Smooth muscle cell (in vitro differentiated cells): ENCODE results near the gene ALG8. TPM values are rescaled to one million over a fixed set of nuclear protein-coding genes. Genes with fewer than 3 reads are reported as not detected.
"Not testable (repeated sequence)": the region's sequence is repeated elsewhere in the genome, so short reads cannot be mapped to it uniquely, and the experiment has no call there.

Experiments
- DNase-seq: peaks from one replicate; lab custom pipeline; 2025; ENCODE audit not compliant: unreplicated experiment; lab: John Stamatoyannopoulos, UW
- H2AFZ ChIP-seq: fragments of 200-600 bp; sonication (generic); 2 replicates; pipeline ENCODE4 v1.6.0; 2016; ENCODE audit warnings: antibody characterized with exemption, low read depth, mild to moderate bottlenecking
- H3F3A ChIP-seq: fragments of 200-600 bp; sonication (generic); 2 replicates; pipeline ENCODE4 v1.6.0; 2017; ENCODE audit warnings: antibody characterized with exemption, low read depth
- H3K27ac ChIP-seq: fragments of 200-600 bp; sonication (generic); 2 replicates; pipeline ENCODE4 v1.5.1; 2016; ENCODE audit warnings: low read depth, mild to moderate bottlenecking
- H3K27me3 ChIP-seq: fragments of 200-600 bp; sonication (generic); 2 replicates; pipeline ENCODE4 v1.6.1; 2016; ENCODE audit warnings: low read depth, mild to moderate bottlenecking
- H3K36me3 ChIP-seq: fragments of 200-600 bp; sonication (generic); 2 replicates; pipeline ENCODE4 v1.5.1; 2016; ENCODE audit warnings: low read depth
- H3K4me1 ChIP-seq: fragments of 200-600 bp; sonication (generic); 2 replicates; pipeline ENCODE4 v1.5.1; 2016; ENCODE audit warnings: low read depth
- H3K4me2 ChIP-seq: fragments of 200-600 bp; sonication (generic); 2 replicates; pipeline ENCODE4 v1.6.0; 2016; ENCODE audit warnings: mild to moderate bottlenecking
- H3K4me3 ChIP-seq: fragments of 200-600 bp; sonication (generic); 2 replicates; pipeline ENCODE4 v1.5.1; 2016; ENCODE audit warnings: mild to moderate bottlenecking
- H3K79me2 ChIP-seq: fragments of 200-600 bp; sonication (generic); 2 replicates; pipeline ENCODE4 v1.6.0; 2016; ENCODE audit warnings: low read depth, mild to moderate bottlenecking
- H3K9ac ChIP-seq: fragments of 200-600 bp; sonication (generic); 2 replicates; pipeline ENCODE4 v1.6.0; 2016; ENCODE audit warnings: low read depth
- H3K9me3 ChIP-seq: fragments of 200-600 bp; sonication (generic); replicated peaks from 2 replicates; pipeline ENCODE4 v1.5.1; 2016; ENCODE audit warnings: low read depth
- H4K20me1 ChIP-seq: fragments of 200-600 bp; sonication (generic); 2 replicates; pipeline ENCODE4 v1.6.0; 2016; ENCODE audit warnings: low read depth
- WGBS: methylation state at CpG from one replicate; pipeline ENCODE4 v1.1.7; 2016; ENCODE audit warnings: low lambda C conversion rate; 5-methylcytosine and 5-hydroxymethylcytosine counted together
- polyA plus RNA-seq: library from polyadenylated mRNA; unstranded; fragments of >200 nt; fragmentation: Nextera tagmentation; extraction: Ambion mirVana; gene quantifications from 2 replicates; pipeline ENCODE4 v1.2.1, GENCODE V29; 2016
- total RNA-seq: library from RNA; depleted of rRNA; stranded (reverse); fragments of >200 nt; gene quantifications from 2 replicates; pipeline ENCODE4 v1.2.3, GENCODE V29; 2014
- TF ChIP-seq, protein P1 (sequence below): fragments of 200-600 bp; sonication (generic); IDR thresholded peaks from 2 replicates; pipeline ENCODE4 v1.5.1; 2017; ENCODE audit warnings: borderline replicate concordance, mild to moderate bottlenecking, antibody characterized with exemption; ENCODE audit not compliant: insufficient read depth, poor library complexity, severe bottlenecking

Gene ALG8
- total and polyA plus RNA-seq, 2 experiments from 2014 or later = 62.0 to 68.3 TPM

DNA sequence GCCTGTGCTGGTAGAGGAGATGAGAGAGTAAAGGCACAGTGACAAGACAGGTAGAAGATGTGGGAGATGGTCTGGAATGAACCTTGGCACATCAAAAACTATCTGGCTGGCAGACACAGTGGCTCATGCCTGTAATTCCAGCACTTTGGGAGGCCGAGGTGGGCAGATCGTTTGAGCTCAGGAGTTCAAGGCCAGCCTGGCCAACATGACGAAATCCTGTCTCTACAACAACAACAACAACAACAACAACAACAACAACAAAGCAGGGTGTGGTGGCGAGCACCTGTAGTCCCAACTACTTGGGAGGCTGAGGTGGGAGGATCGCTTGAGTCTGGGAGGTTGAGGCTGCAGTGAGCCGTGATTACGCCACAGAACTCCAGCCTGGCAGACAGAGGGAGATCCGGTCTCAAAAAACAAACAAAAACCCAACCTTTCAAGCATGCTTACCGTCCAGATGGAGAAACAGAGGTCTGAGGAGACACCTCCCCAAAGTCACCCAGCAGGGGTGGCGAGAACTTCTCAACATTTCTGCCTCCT lies 37.2 kb upstream of the ALG8 start:
- Histone ChIP-seq H3K4me3 (no peak overlapping the region), H3K79me2 (no peaks in the 10 kb centered on the region), H3K27me3 (no peaks in the 10 kb centered on the region), H3F3A (no peaks in the 10 kb centered on the region), H4K20me1 (no peaks in the 10 kb centered on the region), H3K9me3 (no peaks in the 10 kb centered on the region), H3K9ac (no peak overlapping the region), H3K36me3 (no peaks in the 10 kb centered on the region), H2AFZ (no peak overlapping the region), H3K27ac (no peak overlapping the region), H3K4me1 (no peaks in the 10 kb centered on the region), H3K4me2 (no peak overlapping the region)
- WGBS = over 99% methylated on average over 10 of the region's 10 CpGs
- DNase-seq = no peak
- TF ChIP-seq, protein P1, sequence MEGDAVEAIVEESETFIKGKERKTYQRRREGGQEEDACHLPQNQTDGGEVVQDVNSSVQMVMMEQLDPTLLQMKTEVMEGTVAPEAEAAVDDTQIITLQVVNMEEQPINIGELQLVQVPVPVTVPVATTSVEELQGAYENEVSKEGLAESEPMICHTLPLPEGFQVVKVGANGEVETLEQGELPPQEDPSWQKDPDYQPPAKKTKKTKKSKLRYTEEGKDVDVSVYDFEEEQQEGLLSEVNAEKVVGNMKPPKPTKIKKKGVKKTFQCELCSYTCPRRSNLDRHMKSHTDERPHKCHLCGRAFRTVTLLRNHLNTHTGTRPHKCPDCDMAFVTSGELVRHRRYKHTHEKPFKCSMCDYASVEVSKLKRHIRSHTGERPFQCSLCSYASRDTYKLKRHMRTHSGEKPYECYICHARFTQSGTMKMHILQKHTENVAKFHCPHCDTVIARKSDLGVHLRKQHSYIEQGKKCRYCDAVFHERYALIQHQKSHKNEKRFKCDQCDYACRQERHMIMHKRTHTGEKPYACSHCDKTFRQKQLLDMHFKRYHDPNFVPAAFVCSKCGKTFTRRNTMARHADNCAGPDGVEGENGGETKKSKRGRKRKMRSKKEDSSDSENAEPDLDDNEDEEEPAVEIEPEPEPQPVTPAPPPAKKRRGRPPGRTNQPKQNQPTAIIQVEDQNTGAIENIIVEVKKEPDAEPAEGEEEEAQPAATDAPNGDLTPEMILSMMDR = no peak

DNA sequence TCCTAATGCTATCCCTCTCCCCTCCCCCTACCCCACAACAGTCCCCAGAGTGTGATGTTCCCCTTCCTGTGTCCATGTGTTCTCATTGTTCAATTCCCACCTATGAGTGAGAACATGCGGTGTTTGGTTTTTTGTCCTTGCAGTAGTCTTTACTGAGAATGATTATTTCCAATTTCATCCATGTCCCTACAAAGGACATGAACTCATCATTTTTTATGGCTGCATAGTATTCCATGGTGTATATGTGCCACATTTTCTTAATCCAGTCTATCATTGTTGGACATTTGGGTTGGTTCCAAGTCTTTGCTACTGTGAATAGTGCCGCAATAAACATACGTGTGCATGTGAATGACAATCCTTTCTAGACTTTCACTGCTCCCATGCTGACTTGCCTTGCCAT lies 36.4 kb upstream of the ALG8 start:
- 97% methylated on average over 3 of the region's 3 CpGs for WGBS
- not testable (repeated sequence) for H3F3A ChIP-seq, H3K27me3 ChIP-seq, H3K79me2 ChIP-seq, H3K4me1 ChIP-seq, H3K4me2 ChIP-seq, H3K9ac ChIP-seq, H4K20me1 ChIP-seq, H3K9me3 ChIP-seq, H3K36me3 ChIP-seq, H3K27ac ChIP-seq, DNase-seq, H3K4me3 ChIP-seq, H2AFZ ChIP-seq

DNA sequence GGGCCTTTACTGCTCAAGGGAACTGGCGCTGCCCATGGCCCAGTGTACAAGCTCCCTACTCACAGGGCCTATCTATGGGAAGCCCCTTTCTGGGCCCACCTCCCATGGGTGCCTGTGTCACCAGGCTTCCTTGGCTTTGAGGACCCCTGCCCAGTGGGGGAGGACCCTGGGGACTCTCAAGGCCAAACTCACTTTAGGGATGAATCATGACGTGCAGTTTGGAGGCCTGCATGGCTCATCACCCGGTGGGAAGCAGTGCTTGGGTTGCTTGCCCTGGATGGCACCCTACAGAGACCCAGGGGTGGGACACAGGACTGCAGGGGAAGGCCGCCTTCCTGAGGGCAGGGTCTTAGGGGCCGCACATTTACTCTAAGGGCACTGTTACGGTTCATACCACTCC lies 32.5 kb upstream of the ALG8 start:
- Histone ChIP-seq H4K20me1 (no peaks in the 10 kb centered on the region), H3K9me3 (no peaks in the 10 kb centered on the region), H2AFZ (no peak overlapping the region), H3K4me2 (no peak overlapping the region), H3F3A (peaks cover 2% of the 10 kb centered on the region), H3K36me3 (no peaks in the 10 kb centered on the region), H3K79me2 (no peaks in the 10 kb centered on the region), H3K4me3 (no peak overlapping the region), H3K4me1 (peaks cover 4% of the 10 kb centered on the region), H3K27me3 (no peaks in the 10 kb centered on the region), H3K9ac (no peak overlapping the region), H3K27ac (no peak overlapping the region)
- no peak for DNase-seq
- WGBS = 97% methylated on average over 6 of the region's 6 CpGs
- TF ChIP-seq, protein P1 = no peak

DNA sequence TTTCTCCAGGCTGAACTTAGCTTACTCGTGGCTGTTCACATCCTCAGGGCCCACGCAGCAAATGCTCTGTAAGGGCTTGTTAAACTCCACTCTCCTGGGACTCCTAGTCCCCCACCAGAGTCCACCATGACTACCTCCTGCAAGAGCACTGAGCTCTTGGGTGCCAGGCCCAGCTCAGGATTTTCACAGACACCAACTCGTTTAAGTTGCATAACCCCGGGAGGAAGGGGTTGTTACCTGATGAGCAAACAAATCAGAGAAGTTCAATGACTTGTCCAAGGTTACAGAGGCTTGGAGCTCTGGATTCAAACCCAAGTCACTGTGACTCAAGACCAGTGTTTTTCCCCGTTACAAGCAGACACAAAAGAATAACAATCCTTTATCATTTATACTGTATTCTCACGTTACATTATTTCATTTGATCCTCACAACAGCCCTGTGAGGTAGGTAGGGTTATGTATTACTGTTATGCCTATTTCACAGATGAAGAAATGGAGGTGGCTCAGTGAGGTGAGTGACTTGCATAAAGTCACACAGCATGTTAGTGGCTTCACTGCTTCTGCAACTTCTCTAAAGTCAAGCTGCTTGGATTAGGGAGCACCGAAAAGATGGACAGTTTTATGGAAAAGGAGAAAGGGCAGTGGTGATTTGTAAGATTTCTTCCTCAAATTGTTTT lies 31.6 kb upstream of the ALG8 start:
- Histone ChIP-seq H2AFZ (no peak overlapping the region), H3K27ac (no peak overlapping the region), H3K4me2 (no peak overlapping the region), H3K79me2 (no peaks in the 10 kb centered on the region), H3F3A (peaks cover 3% of the 10 kb centered on the region), H3K9me3 (no peaks in the 10 kb centered on the region), H3K36me3 (no peaks in the 10 kb centered on the region), H3K4me1 (peaks cover 4% of the 10 kb centered on the region), H3K27me3 (no peaks in the 10 kb centered on the region), H3K4me3 (no peak overlapping the region), H4K20me1 (no peaks in the 10 kb centered on the region), H3K9ac (no peak overlapping the region)
- TF ChIP-seq, protein P1 = no peak
- WGBS = 83% methylated on average over 7 of the region's 7 CpGs
- no peak for DNase-seq
